GM12892 (cell line): Measurements from ENCODE around the gene KCNK13.

Source experiments
- DNase-seq: peaks from one replicate; pipeline ENCODE4 v3.0.0; 2011; ENCODE audit not compliant: insufficient read length
- FAIRE-seq: peaks from 2 replicates; lab custom pipeline; 2011; peaks lifted over from hg19 to GRCh38; lab: Jason Lieb, UNC
- POLR2A ChIP-seq: IDR thresholded peaks from 2 replicates; pipeline ENCODE4 v1.6.1; 2011; ENCODE audit warnings: low read depth, low read length, control low read depth
- POLR2AphosphoS5 ChIP-seq: IDR thresholded peaks from 2 replicates; pipeline ENCODE4 v1.6.1; 2011; ENCODE audit warnings: low read depth, low read length, control low read depth
- TAF1 ChIP-seq: IDR thresholded peaks from 2 replicates; pipeline ENCODE4 v1.6.1; 2011; ENCODE audit warnings: low read depth, mild to moderate bottlenecking, control low read depth, low read length, borderline replicate concordance

The KCNK13 gene

DNA sequence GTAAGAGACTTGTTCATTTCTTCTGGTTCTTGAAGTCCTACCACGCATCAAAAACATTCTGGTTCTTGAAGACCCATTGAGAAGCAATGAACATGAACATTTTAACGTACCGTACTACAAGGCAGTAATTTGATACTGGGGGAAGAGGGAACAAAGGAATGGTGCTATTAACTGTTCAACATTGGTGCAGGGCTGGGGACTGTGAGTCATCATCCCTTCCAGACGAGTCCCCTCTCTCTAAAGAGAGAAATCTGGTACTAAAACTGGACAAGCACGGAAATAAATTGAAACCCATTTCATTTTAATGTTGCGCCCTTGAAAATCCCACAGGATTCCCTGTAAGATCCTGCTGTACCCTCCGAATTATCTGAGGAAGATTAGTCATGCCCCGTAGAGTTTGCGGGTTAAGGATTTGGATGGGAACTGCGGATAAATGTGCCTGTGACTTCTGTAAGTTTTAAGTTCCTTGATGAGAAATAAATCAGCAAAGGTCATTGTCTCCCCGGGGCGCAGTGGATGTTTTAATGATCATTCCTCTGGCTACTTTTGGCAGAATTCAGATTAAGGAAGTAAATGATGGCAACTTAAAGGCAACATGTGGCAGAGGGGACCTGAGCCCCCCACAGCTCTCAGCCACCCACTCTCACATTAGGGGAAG lies 78.6 kb downstream of the KCNK13 start:
- FAIRE-seq = no peak
- no peak for DNase-seq
- no peak for TF ChIP-seq POLR2A
- no peak for TF ChIP-seq POLR2AphosphoS5
- no peak for TF ChIP-seq TAF1

- no peak for TF ChIP-seq POLR2A
- no peak for TF ChIP-seq TAF1
- no peak for TF ChIP-seq POLR2AphosphoS5
- no peak for FAIRE-seq
- no peak for DNase-seq
Measured at GRCh38 chr14:90140956-90141316, 79.1 kb downstream of the KCNK13 start.

GRCh38 chr14:90153429-90153828 lies 91.6 kb downstream of the KCNK13 start:
- no peak for DNase-seq
- FAIRE-seq = no peak
- no peak for TF ChIP-seq TAF1
- TF ChIP-seq POLR2AphosphoS5 = no peak
- no peak for TF ChIP-seq POLR2A

- DNase-seq (no peak), FAIRE-seq (no peak)
- TF ChIP-seq POLR2A (no peak), TAF1 (no peak), POLR2AphosphoS5 (no peak)
Measured at GRCh38 chr14:90154110-90154509, 92.3 kb downstream of the KCNK13 start.

GRCh38 chr14:90159146-90159545 lies 97.4 kb downstream of the KCNK13 start:
- no peak for FAIRE-seq
- DNase-seq = no peak
- TF ChIP-seq TAF1 = no peak
- TF ChIP-seq POLR2AphosphoS5 = no peak
- TF ChIP-seq POLR2A = no peak

DNA sequence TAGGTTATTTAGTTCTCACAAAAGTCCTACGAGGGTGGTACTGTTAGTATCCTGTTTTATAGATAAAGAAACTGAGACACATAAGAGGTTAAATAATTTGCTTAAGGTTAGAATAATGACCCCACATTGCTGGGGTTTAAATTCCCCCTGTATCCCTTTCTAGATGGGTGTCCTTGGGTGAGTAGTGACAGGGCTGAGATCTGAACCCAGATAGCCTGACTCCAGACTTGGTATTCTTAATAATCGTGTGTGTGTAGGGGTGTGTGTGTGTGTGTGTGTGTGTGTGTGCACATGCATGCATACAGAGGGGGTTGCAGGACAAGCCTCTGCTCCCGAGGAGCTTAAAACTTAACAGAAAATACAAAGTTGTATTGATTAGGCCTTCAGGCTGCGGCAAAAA lies 97.9 kb downstream of the KCNK13 start:
- no peak for DNase-seq
- FAIRE-seq = no peak
- no peak for TF ChIP-seq TAF1
- TF ChIP-seq POLR2AphosphoS5 = no peak
- TF ChIP-seq POLR2A = no peak

DNA sequence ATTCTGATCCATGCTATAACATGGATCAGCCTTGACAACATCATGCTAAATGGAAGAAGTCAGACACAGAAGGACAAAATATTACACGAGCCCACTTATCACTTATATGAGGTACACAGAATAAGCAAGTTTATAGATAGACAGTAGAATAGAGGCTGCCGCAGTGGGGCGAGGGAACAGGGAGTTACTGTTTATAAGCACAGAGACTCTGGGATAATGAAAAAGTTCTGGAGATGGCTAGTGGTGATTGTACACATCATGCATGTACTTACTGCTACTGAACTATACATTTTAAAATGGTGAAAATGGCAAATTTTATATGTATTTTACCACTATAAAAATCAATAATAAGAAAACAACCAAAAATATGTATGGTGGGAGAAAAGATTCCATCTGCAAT lies 99.3 kb downstream of the KCNK13 start:
- no peak for DNase-seq
- TF ChIP-seq POLR2AphosphoS5 (no peak), TAF1 (no peak), POLR2A (no peak)
- no peak for FAIRE-seq

- FAIRE-seq (no peak), DNase-seq (no peak)
- TF ChIP-seq TAF1 (no peak), POLR2A (no peak), POLR2AphosphoS5 (no peak)
Measured at GRCh38 chr14:90168425-90169105, 106.8 kb downstream of the KCNK13 start.

DNA sequence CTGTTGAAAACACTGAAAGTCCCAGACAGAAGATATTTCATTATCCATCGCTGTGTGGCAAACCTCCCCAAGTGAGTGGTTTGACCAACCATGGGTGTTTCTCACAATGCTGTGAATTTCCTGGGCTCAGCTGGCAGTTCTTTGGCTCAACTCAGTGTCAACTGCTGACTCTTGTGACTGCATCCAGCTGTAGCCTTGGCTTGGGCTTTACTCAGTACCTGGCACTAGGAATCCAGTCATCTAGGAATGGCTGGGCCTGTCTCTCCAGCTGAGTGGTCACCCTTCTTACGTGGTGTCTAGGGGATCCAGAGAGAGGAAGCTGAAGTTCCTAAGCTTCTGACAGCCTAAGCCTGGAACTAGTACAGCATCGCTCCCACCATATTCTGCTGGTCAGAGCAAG lies 113.8 kb downstream of the KCNK13 start:
- no peak for TF ChIP-seq POLR2AphosphoS5
- FAIRE-seq (no peak), DNase-seq (no peak)

DNA sequence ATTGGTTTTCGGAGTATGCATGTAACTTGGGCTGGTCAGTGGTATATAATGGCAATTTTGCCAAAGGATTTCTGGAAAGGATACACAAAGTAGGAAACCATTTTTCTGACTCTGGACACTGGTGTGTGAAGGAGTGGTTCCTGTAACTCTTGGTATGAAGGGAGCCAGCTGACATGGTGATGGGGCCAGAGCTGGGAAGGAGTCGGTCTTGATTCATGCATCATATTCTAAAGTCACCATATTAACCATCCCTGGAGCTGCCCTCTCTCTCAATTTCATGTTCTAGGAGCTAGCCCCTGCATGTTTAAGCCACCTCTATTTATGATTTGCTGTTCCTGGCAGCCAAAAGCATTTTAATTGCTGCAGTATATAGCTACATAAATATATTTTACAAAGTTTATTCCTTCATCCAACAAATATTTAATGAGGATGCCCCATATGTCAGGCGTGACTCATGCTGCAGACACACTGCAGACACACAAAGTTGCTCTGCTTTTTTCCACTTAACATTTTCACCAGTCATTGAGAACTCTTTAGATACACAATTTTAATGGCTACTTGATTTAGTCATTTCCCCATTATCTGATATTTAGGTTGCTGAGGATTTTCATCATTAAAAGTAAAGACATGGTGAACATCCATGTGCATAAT lies 115.9 kb downstream of the KCNK13 start:
- DNase-seq (no peak), FAIRE-seq (no peak)
- TF ChIP-seq POLR2AphosphoS5 (no peak), TAF1 (no peak), POLR2A (no peak)

GRCh38 chr14:90179357-90179756 lies 117.6 kb downstream of the KCNK13 start:
- TF ChIP-seq POLR2AphosphoS5 (no peak), POLR2A (no peak), TAF1 (no peak)
- DNase-seq = no peak
- FAIRE-seq = no peak

DNA sequence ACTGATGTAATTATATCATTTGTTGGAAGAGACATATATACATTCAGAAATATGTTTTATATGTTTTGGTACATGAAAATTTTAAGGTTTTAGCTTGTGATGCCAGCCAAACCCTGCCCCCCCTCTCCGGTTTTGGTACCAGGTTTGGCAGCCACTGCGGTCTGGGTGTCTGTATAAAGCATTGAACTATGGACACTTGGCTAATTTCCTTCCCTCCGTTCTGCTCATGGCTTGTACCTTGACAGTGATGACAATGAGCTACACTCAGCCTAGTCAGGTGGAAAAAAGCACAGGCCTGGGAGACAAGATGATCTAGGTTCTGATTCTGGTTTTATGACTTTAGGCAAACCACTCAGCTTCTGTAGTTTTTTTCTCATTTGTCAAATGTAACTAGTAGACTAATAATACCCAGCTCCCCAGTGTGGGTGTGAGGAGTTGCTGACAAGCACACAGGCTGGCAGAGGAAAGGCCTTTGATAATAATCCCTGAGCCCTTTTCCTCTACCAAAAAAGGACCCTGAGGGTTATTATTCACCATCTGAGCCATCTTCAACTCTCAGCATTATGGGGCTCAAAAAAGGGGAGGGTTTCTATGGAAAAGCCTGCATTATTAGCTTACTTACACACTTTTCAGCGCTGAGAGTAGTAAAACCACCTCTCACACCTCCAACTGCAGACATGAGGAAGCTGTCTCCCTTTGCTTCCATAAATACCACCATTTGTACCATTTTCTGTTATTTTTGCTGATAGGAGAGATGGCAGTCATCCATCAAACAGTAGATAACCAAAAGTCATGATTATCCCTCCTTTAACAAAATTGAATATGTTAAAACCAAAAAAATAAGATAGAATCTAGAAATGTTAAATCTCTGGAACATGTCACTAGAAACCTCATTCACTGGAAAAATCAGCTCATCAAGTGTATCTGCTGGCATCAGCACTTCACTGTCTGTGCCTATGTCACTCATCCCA lies 118.3 kb downstream of the KCNK13 start:
- TF ChIP-seq POLR2A = no peak
- TF ChIP-seq POLR2AphosphoS5 = no peak
- TF ChIP-seq TAF1 = no peak
- DNase-seq (no peak), FAIRE-seq (no peak)
